Sigmoid colon (tissue), 4 donors: Measurements from ENCODE around the gene TPM1.
A peak's percentile ranks its signal among the peaks of the same experiment; 100 is the strongest.

Experiments used
- POLR2AphosphoS5 ChIP-seq, 4 donors: sonication (generic); formaldehyde crosslinking; IDR thresholded peaks; one replicate each; pipeline ENCODE4 v1.6.1; 2017; ENCODE audit warnings: antibody characterized with exemption in 4 of 4
- TF ChIP-seq, protein P1 (sequence below), 4 experiments: fragments of 450-650 bp in 3 of 4; fragments of 200-600 bp in 1 of 4; IDR thresholded peaks; one replicate each; pipeline ENCODE4 v1.5.1; 2016 to 2019; ENCODE audit warnings: antibody characterized with exemption in 4 of 4, mild to moderate bottlenecking in 3 of 4, moderate library complexity in 2 of 4

- TF ChIP-seq, protein P1, sequence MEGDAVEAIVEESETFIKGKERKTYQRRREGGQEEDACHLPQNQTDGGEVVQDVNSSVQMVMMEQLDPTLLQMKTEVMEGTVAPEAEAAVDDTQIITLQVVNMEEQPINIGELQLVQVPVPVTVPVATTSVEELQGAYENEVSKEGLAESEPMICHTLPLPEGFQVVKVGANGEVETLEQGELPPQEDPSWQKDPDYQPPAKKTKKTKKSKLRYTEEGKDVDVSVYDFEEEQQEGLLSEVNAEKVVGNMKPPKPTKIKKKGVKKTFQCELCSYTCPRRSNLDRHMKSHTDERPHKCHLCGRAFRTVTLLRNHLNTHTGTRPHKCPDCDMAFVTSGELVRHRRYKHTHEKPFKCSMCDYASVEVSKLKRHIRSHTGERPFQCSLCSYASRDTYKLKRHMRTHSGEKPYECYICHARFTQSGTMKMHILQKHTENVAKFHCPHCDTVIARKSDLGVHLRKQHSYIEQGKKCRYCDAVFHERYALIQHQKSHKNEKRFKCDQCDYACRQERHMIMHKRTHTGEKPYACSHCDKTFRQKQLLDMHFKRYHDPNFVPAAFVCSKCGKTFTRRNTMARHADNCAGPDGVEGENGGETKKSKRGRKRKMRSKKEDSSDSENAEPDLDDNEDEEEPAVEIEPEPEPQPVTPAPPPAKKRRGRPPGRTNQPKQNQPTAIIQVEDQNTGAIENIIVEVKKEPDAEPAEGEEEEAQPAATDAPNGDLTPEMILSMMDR (IDR thresholded peaks at IDR 0.05), result no peak
- TF ChIP-seq POLR2AphosphoS5 (IDR thresholded peaks at IDR 0.05), result peak in 2 of 4 donors; percentile 57 to 61
Observed at GRCh38 chr15:63063164-63063756, 20.7 kb downstream of the TPM1 start.
